Peyer's patch (tissue), 4 donors: ENCODE data around the gene ZC3H13. TPM values are rescaled to one million over a fixed set of nuclear protein-coding genes. Genes with fewer than 3 reads are reported as not detected.

Experiments used
- DNase-seq, 3 donors: peaks; one replicate each; pipeline ENCODE4 v3.0.0-alpha.2; 2017 to 2019
- H3K27ac ChIP-seq, 4 donors: fragments of 200-600 bp; sonication (generic); one replicate each; pipeline ENCODE4 v1.5.1; 2016 to 2019
- H3K27me3 ChIP-seq, 2 donors: fragments of 200-600 bp; sonication (generic); one replicate each; pipeline ENCODE4 v1.5.1; 2019
- H3K36me3 ChIP-seq, 3 donors: fragments of 200-600 bp; sonication (generic); one replicate each; pipeline ENCODE4 v1.5.1; 2016 to 2019
- H3K4me1 ChIP-seq, 4 donors: fragments of 200-600 bp; sonication (generic); one replicate each; pipeline ENCODE4 v1.5.1; 2016 to 2019
- H3K4me3 ChIP-seq, 4 donors: fragments of 200-600 bp; sonication (generic); 1 replicate in 3 of 4; 2 replicates in 1 of 4; pipeline ENCODE4 v1.5.1; 2016 to 2019; ENCODE audit warnings: mild to moderate bottlenecking in 1 of 4
- H3K9me3 ChIP-seq, 4 donors: fragments of 200-600 bp; sonication (generic); one replicate each; pipeline ENCODE4 v1.5.1; 2016 to 2019; ENCODE audit warnings: mild to moderate bottlenecking in 1 of 4
- CTCF ChIP-seq, 6 experiments: fragments of 450-650 bp in 4 of 6; fragments of 200-600 bp in 2 of 6; sonication (generic) in 1 of 6; IDR thresholded peaks; one replicate each; pipeline ENCODE4 v1.5.1; 2017 to 2019; ENCODE audit warnings: antibody characterized with exemption in 6 of 6, mild to moderate bottlenecking in 3 of 6, moderate library complexity in 1 of 6
- POLR2A ChIP-seq, 2 donors: fragments of 450-650 bp; IDR thresholded peaks; one replicate each; pipeline ENCODE4 v1.5.1; 2017; ENCODE audit warnings: antibody characterized with exemption in 2 of 2, mild to moderate bottlenecking in 2 of 2, moderate library complexity in 2 of 2
- total RNA-seq, 4 donors: library from RNA; depleted of rRNA; stranded (reverse); fragments of >200 nt; gene quantifications; one replicate each; pipeline ENCODE4 v1.1.0, GENCODE V29; 2016

ZC3H13 gene
- total RNA-seq, 4 donors from 2014 or later, result 22.6 to 71.8 (median 30.6) TPM

GRCh38 chr13:46100191-46100815 is 47.8 kb upstream of the ZC3H13 start:
- DNase-seq, result no peak
- Histone ChIP-seq H3K4me1 (no peaks in the 10 kb centered on the region), H3K27ac (no peak overlapping the region), H3K9me3 (no peaks in the 10 kb centered on the region), H3K36me3 (no peaks in the 10 kb centered on the region), H3K4me3 (no peak overlapping the region), H3K27me3 (no peaks in the 10 kb centered on the region)
- TF ChIP-seq POLR2A (IDR thresholded peaks at IDR 0.05) (no peak), CTCF (IDR thresholded peaks at IDR 0.05) (no peak)

GRCh38 chr13:46097663-46098062 is 45.1 kb upstream of the ZC3H13 start:
- H3K4me1 ChIP-seq, result no peaks in the 10 kb centered on the region
- H3K4me3 ChIP-seq, result no peak overlapping the region
- H3K36me3 ChIP-seq, result no peaks in the 10 kb centered on the region
- TF ChIP-seq POLR2A (IDR thresholded peaks at IDR 0.05) (no peak), CTCF (IDR thresholded peaks at IDR 0.05) (no peak)
- no peaks in the 10 kb centered on the region for H3K27me3 ChIP-seq
- DNase-seq, result no peak
- H3K9me3 ChIP-seq, result no peaks in the 10 kb centered on the region
- no peak overlapping the region for H3K27ac ChIP-seq

- Histone ChIP-seq H3K4me3 (no peak overlapping the region), H3K27me3 (no peaks in the 10 kb centered on the region), H3K4me1 (no peaks in the 10 kb centered on the region), H3K27ac (no peak overlapping the region), H3K36me3 (no peaks in the 10 kb centered on the region), H3K9me3 (no peaks in the 10 kb centered on the region)
- no peak for DNase-seq
- TF ChIP-seq CTCF (IDR thresholded peaks at IDR 0.05) (no peak), POLR2A (IDR thresholded peaks at IDR 0.05) (no peak)
Observed at GRCh38 chr13:46097015-46097414, 44.5 kb upstream of the ZC3H13 start.

- no peaks in the 10 kb centered on the region for H3K4me1 ChIP-seq
- H3K4me3 ChIP-seq, result no peak overlapping the region
- no peaks in the 10 kb centered on the region for H3K36me3 ChIP-seq
- no peaks in the 10 kb centered on the region for H3K27me3 ChIP-seq
- no peak for TF ChIP-seq POLR2A (IDR thresholded peaks at IDR 0.05)
- no peak for TF ChIP-seq CTCF (IDR thresholded peaks at IDR 0.05)
- no peak overlapping the region for H3K27ac ChIP-seq
- DNase-seq, result no peak
- no peaks in the 10 kb centered on the region for H3K9me3 ChIP-seq
Observed at GRCh38 chr13:46094478-46094877, 41.9 kb upstream of the ZC3H13 start.

GRCh38 chr13:46088821-46089562 is 36.4 kb upstream of the ZC3H13 start:
- Histone ChIP-seq H3K27me3 (no peaks in the 10 kb centered on the region), H3K4me1 (no peaks in the 10 kb centered on the region), H3K9me3 (no peaks in the 10 kb centered on the region), H3K36me3 (no peaks in the 10 kb centered on the region), H3K4me3 (no peak overlapping the region), H3K27ac (no peak overlapping the region)
- TF ChIP-seq CTCF (IDR thresholded peaks at IDR 0.05) (no peak), POLR2A (IDR thresholded peaks at IDR 0.05) (no peak)
- DNase-seq, result no peak
